Chondrocyte (in vitro differentiated cells): Measurements from ENCODE around the gene TMEM117. TPM values are rescaled to one million over a fixed set of nuclear protein-coding genes. Genes with fewer than 3 reads are reported as not detected.
"Not testable (repeated sequence)": the region's sequence is repeated elsewhere in the genome, so short reads cannot be mapped to it uniquely, and the experiment has no call there.

ENCODE experiments used
- DNase-seq: peaks from one replicate; pipeline ENCODE4 v3.0.0; 2021; ENCODE audit warnings: mixed read lengths, low spot score
- H3K27ac Mint-ChIP-seq: one replicate; pipeline ENCODE4 v1.8.0; 2021; ENCODE audit warnings: mild to moderate bottlenecking, moderate library complexity, mixed read lengths; ENCODE audit not compliant: unreplicated experiment
- H3K27me3 Mint-ChIP-seq: 2 replicates; pipeline ENCODE4 v1.8.0; 2021; ENCODE audit warnings: low read depth, mixed read lengths
- H3K36me3 Mint-ChIP-seq: 2 replicates; pipeline ENCODE4 v1.8.0; 2021; ENCODE audit warnings: low read depth, mixed read lengths
- H3K4me1 Mint-ChIP-seq: 2 replicates; pipeline ENCODE4 v1.8.0; 2021; ENCODE audit warnings: low read depth, mild to moderate bottlenecking, mixed read lengths
- H3K4me3 Mint-ChIP-seq: one replicate; pipeline ENCODE4 v1.8.0; 2021; ENCODE audit warnings: mild to moderate bottlenecking, moderate library complexity, mixed read lengths; ENCODE audit not compliant: unreplicated experiment
- H3K9me3 Mint-ChIP-seq: 2 replicates; pipeline ENCODE4 v1.8.0; 2021; ENCODE audit warnings: low read depth, mixed read lengths
- CTCF ChIP-seq: fragments of 200-600 bp; sonication (generic); IDR thresholded peaks from 2 replicates; pipeline ENCODE4 v1.5.0; 2021; ENCODE audit warnings: antibody characterized with exemption, mild to moderate bottlenecking, moderate library complexity
- total RNA-seq: library from RNA; stranded (reverse); gene quantifications from 3 replicates; pipeline ENCODE4 v1.2.1, GENCODE V29; 2021

Gene TMEM117
- total RNA-seq, 1 donor from 2014 or later = 15.5 TPM

DNA sequence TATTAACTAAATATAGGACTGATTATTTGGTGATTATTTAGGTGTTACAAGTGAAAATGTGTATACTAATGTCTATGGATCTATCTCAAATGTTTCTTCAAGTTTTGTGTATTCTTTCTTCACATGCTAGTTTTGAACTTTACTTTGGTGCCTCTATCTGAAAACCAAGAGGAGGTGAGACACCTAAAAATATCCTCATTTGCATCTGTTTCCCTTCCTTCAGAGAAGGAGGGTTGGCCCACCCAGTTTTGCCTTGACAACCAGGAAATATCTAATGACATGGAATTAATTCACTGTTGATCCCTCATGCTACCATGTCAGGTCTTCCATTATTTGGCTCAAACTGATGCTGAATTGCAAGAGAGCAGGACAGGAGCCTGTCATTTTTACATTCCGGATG, 539.8 kb downstream of the TMEM117 start:
- Mint-ChIP-seq H3K27ac (no peak overlapping the region), H3K4me3 (no peak overlapping the region), H3K27me3 (no peaks in the 10 kb centered on the region), H3K9me3 (no peaks in the 10 kb centered on the region), H3K36me3 (no peaks in the 10 kb centered on the region), H3K4me1 (peaks cover 2% of the 10 kb centered on the region)
- DNase-seq = no peak
- no peak for TF ChIP-seq CTCF

GRCh38 chr12:44377443-44378187, 541.7 kb downstream of the TMEM117 start:
- no peaks in the 10 kb centered on the region for H3K36me3 Mint-ChIP-seq
- no peaks in the 10 kb centered on the region for H3K27me3 Mint-ChIP-seq
- no peaks in the 10 kb centered on the region for H3K9me3 Mint-ChIP-seq
- peaks cover 2% of the 10 kb centered on the region for H3K4me1 Mint-ChIP-seq
- H3K27ac Mint-ChIP-seq = no peak overlapping the region
- no peak overlapping the region for H3K4me3 Mint-ChIP-seq
- DNase-seq = no peak
- no peak for TF ChIP-seq CTCF

DNA sequence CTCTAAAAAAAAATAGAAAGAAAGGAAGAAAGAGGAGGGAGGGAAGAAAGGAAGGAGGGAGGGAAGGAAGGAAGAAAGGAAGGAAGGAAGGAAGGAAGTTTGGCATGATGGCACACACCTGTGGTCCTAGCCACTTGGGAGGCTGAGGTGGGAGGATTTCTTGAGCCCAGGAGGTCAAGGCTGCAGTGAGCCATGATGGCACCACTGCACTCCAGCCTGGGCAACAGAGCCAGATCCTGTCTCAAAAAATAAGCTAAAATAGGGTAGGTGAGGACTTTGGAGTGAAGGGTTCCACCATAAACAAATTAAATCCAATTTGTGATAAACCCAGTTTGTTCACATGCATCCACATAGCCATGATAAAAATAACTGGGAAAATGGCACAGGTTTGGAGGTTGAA, 543.2 kb downstream of the TMEM117 start:
- H3K27ac Mint-ChIP-seq = not testable (repeated sequence)

GRCh38 chr12:44379831-44380230, 544.0 kb downstream of the TMEM117 start:
- no peaks in the 10 kb centered on the region for H3K36me3 Mint-ChIP-seq
- no peak for DNase-seq
- no peaks in the 10 kb centered on the region for H3K4me1 Mint-ChIP-seq
- no peaks in the 10 kb centered on the region for H3K9me3 Mint-ChIP-seq
- H3K27me3 Mint-ChIP-seq = no peaks in the 10 kb centered on the region
- no peak for TF ChIP-seq CTCF
- no peak overlapping the region for H3K27ac Mint-ChIP-seq
- H3K4me3 Mint-ChIP-seq = no peak overlapping the region

More for the DNA sequence above, 543.2 kb downstream of the TMEM117 start:
- DNase-seq, H3K4me3 Mint-ChIP-seq, H3K36me3 Mint-ChIP-seq, H3K9me3 Mint-ChIP-seq, H3K27me3 Mint-ChIP-seq, H3K4me1 Mint-ChIP-seq: not testable (repeated sequence)

- DNase-seq = no peak
- no peak overlapping the region for H3K4me3 Mint-ChIP-seq
- no peak overlapping the region for H3K27ac Mint-ChIP-seq
- no peaks in the 10 kb centered on the region for H3K9me3 Mint-ChIP-seq
- no peaks in the 10 kb centered on the region for H3K4me1 Mint-ChIP-seq
- TF ChIP-seq CTCF = no peak
- no peaks in the 10 kb centered on the region for H3K27me3 Mint-ChIP-seq
- no peaks in the 10 kb centered on the region for H3K36me3 Mint-ChIP-seq
These were observed 545.0 kb downstream of the TMEM117 start for GRCh38 chr12:44380861-44381260.

- H3K4me3 Mint-ChIP-seq = no peak overlapping the region
These were observed 545.5 kb downstream of the TMEM117 start for GRCh38 chr12:44381341-44381740.

More at GRCh38 chr12:44381341-44381740, 545.5 kb downstream of the TMEM117 start:
- no peaks in the 10 kb centered on the region for H3K9me3 Mint-ChIP-seq
- H3K36me3 Mint-ChIP-seq = no peaks in the 10 kb centered on the region
- TF ChIP-seq CTCF = no peak
- DNase-seq = no peak
- no peak overlapping the region for H3K27ac Mint-ChIP-seq
- H3K4me1 Mint-ChIP-seq = no peaks in the 10 kb centered on the region
- no peaks in the 10 kb centered on the region for H3K27me3 Mint-ChIP-seq
